ENCODE measurements around the gene SVEP1.
"Not testable (repeated sequence)": the region's sequence is repeated elsewhere in the genome, so short reads cannot be mapped to it uniquely, and the experiment has no call there.

The SVEP1 gene

GRCh38 chr9:110579034-110579861, at the start of gene SVEP1:
SVEP1 (minus strand) TSS chr9:110579741; CDS start chr9:110579543, 198 bp downstream.
- TF ChIP-seq CTCF (conservative IDR thresholded peaks at IDR 0.05): no peak
- TF ChIP-seq ZFX (IDR thresholded peaks at IDR 0.05): no peak
- H3K27ac ChIP-seq: no peak within 1 kb of the TSS

- TF ChIP-seq ZFX (IDR thresholded peaks at IDR 0.05) (no peak), CTCF (conservative IDR thresholded peaks at IDR 0.05) (no peak)
- no peak overlapping the region for H3K27ac ChIP-seq
Observed at GRCh38 chr9:110626101-110626829, 46.7 kb upstream of the SVEP1 start.

GRCh38 chr9:110623462-110624025, 44.0 kb upstream of the SVEP1 start:
- H3K27ac ChIP-seq: no peak overlapping the region
- TF ChIP-seq CTCF (conservative IDR thresholded peaks at IDR 0.05) (peak; percentile 78), ZFX (IDR thresholded peaks at IDR 0.05) (no peak)

GRCh38 chr9:110622368-110622767, 42.8 kb upstream of the SVEP1 start:
- no peak for TF ChIP-seq CTCF (conservative IDR thresholded peaks at IDR 0.05)
- TF ChIP-seq ZFX (IDR thresholded peaks at IDR 0.05): no peak
- H3K27ac ChIP-seq: no peak overlapping the region

GRCh38 chr9:110620726-110621125, 41.2 kb upstream of the SVEP1 start:
- no peak overlapping the region for H3K27ac ChIP-seq
- TF ChIP-seq ZFX (IDR thresholded peaks at IDR 0.05) (no peak), CTCF (conservative IDR thresholded peaks at IDR 0.05) (no peak)

GRCh38 chr9:110619831-110620230, 40.3 kb upstream of the SVEP1 start:
- TF ChIP-seq CTCF (conservative IDR thresholded peaks at IDR 0.05) (no peak), ZFX (IDR thresholded peaks at IDR 0.05) (no peak)
- no peak overlapping the region for H3K27ac ChIP-seq

- TF ChIP-seq ZFX (IDR thresholded peaks at IDR 0.05) (no peak), CTCF (conservative IDR thresholded peaks at IDR 0.05) (no peak)
- H3K27ac ChIP-seq: no peak overlapping the region
Observed at GRCh38 chr9:110615498-110615897, 36.0 kb upstream of the SVEP1 start.

- H3K27ac ChIP-seq: not testable (repeated sequence)
Observed at GRCh38 chr9:110614576-110614975, 35.0 kb upstream of the SVEP1 start.
